Heart left ventricle (tissue), 16 donors: Measurements from ENCODE around the gene POMGNT2. TPM values are rescaled to one million over a fixed set of nuclear protein-coding genes. Genes with fewer than 3 reads are reported as not detected.

Experiments used
- ATAC-seq, 4 donors: fragments of 200-7000 bp; cut with Tn5 transposase; one replicate each; pipeline ENCODE4 v1.9.1; 2020 to 2022; ENCODE audit warnings: moderate library complexity in 4 of 4, mild to moderate bottlenecking in 3 of 4, moderate number of reproducible peaks in 1 of 4
- DNase-seq, 5 donors: peaks; one replicate each; pipeline ENCODE4 v3.0.0-alpha.2; 2020
- H3K27ac ChIP-seq, 12 donors: fragments of 200-600 bp; sonication (generic) in 4 of 12; one replicate each; pipeline versions ENCODE4 v1.5.0 to v1.8.0; 2016 to 2022; ENCODE audit warnings: mild to moderate bottlenecking in 2 of 12
- H3K27me3 ChIP-seq, 9 donors: fragments of 200-600 bp; sonication (generic) in 2 of 9; one replicate each; pipeline versions ENCODE4 v1.5.1 to v1.8.0; 2016 to 2022; ENCODE audit warnings: mild to moderate bottlenecking in 3 of 9
- H3K36me3 ChIP-seq, 9 donors: fragments of 200-600 bp; sonication (generic) in 2 of 9; one replicate each; pipeline versions ENCODE4 v1.5.0 to v1.8.0; 2018 to 2022; ENCODE audit warnings: mild to moderate bottlenecking in 2 of 9
- H3K4me1 ChIP-seq, 12 donors: fragments of 200-600 bp; sonication (generic) in 4 of 12; one replicate each; pipeline versions ENCODE4 v1.5.0 to v1.8.0; 2016 to 2022; ENCODE audit warnings: mild to moderate bottlenecking in 3 of 12
- H3K4me3 ChIP-seq, 12 donors: fragments of 200-600 bp; sonication (generic) in 4 of 12; one replicate each; pipeline versions ENCODE4 v1.5.0 to v1.8.0; 2017 to 2022; ENCODE audit warnings: mild to moderate bottlenecking in 9 of 12, moderate library complexity in 4 of 12
- H3K9me3 ChIP-seq, 12 donors: fragments of 200-600 bp; sonication (generic) in 4 of 12; one replicate each; pipeline versions ENCODE4 v1.5.0 to v1.8.0; 2016 to 2022; ENCODE audit warnings: mild to moderate bottlenecking in 1 of 12
- POLR2A ChIP-seq, 2 donors: fragments of 450-650 bp; IDR thresholded peaks; one replicate each; pipeline ENCODE4 v1.6.1; 2017; ENCODE audit warnings: antibody characterized with exemption in 2 of 2, mild to moderate bottlenecking in 2 of 2, moderate library complexity in 2 of 2
- WGBS, 4 donors: extraction: QIAGEN DNeasy Blood & Tissue Kit in 2 of 4; methylation state at CpG; one replicate each; pipeline versions ENCODE4 v1.1.5 to v1.1.7; 2013 to 2018; 5-methylcytosine and 5-hydroxymethylcytosine counted together
- intact Hi-C, 10 donors: fragments of 100-400 bp; cut with DNase I; formaldehyde crosslinking; loops; one replicate each; pipeline versions ENCODE4 v1.11.1 to v1.14.2; 2022
- polyA plus RNA-seq, 2 donors: library from polyadenylated mRNA; stranded (reverse); fragments of 200-250 nt; gene quantifications; one replicate each; pipeline ENCODE4 v1.2.3, GENCODE V29; 2013
- total RNA-seq, 9 donors: library from RNA; depleted of rRNA in 2 of 9; stranded (reverse); fragments of >200 nt in 2 of 9; fragmentation: NEBNext Ultra II Directional in 3 of 9; extraction: Animal tissue kit (Norgen Biotek cat#: 25700) in 3 of 9; gene quantifications; one replicate each; pipeline versions ENCODE4 v1.1.0 to v1.2.4, GENCODE V29; 2016 to 2023
- TF ChIP-seq, protein P1 (sequence below), 12 donors: fragments of 200-600 bp; sonication (generic) in 4 of 12; IDR thresholded peaks; one replicate each; pipeline versions ENCODE4 v1.5.0 to v1.8.0; 2018 to 2022; ENCODE audit warnings: antibody characterized with exemption in 12 of 12, mild to moderate bottlenecking in 5 of 12
- donor health status: ischemic (EF 13 %, LVEDD 7.1; RV severe dilation, severe dysfunction).
- donor health status: healthy with polysubstance abuse.
- donor health status: DM: no; HTN: yes; CAD: no.
- donor health status: DM: no; HTN: no; CAD: no.
- donor health status: ischemic (EF 25% LVEDD 6.9; RV normal size, moderate dysfunction).
- donor health status: ischemic (EF 25% LVEDD 5.7; RV mildly dilated, moderate dysfunction).
- donor health status: healthy.
- donor health status: DM: yes; HTN: yes; CAD: no.
- donor health status: ischemic (EF 35%, LVEDD 5.7; RV mildly dilated, moderate dysfunction).
- donor health status: nonischemic (EF 11% LVEDD 7.7; RV severe dilation, severe dysfunction).
- donor health status: DM: yes; HTN: yes; CAD: no.
- donor health status: PGD.
- donor health status: ischemic (EF 29% LVEDD 5.4; RV normal size, mild dysfunction).
- donor health status: nonischemic (EF 23%, LVEDD 6.1; RV moderate dilation, normal function).

Gene POMGNT2
- total and polyA plus RNA-seq, 11 donors = 9.1 to 36.0 (median 18.5) TPM

DNA sequence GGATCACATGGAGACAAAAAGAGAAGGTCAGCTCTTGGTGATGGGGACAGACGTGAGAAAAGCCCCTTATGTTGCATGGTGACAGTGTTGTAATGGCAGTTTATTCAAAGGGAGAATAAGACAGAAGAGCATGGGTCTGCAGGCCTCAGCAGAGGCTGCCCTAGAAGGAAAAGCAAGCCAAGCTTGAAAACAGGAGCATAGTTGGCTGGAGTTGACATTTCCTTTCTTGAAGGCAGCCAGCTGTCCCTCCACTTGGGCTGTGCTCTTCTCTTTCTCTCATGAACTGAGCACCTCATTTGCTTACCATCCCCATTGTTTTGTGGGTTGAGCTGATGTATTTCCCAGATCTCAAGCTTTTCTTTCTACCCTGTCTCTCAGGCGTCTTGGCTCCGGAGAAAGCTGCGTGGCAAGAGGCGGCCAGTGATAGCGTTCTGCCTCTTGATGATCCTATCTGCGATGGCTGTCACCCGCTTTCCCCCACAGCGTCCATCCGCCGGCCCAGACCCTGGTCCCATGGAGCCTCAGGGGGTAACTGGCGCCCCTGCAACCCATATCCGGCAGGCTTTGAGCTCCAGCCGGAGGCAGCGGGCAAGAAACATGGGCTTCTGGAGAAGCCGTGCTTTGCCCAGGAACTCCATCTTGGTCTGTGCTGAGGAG lies 73.9 kb downstream of the POMGNT2 start:
- DNase-seq = peak in 1 of 5 donors; percentile 9
- Histone ChIP-seq H3K36me3 (no peaks in the 10 kb centered on the region), H3K4me1 (peaks cover 0 to 10% (median 0%) of the 10 kb centered on the region in 12 donors), H3K27ac (peak overlapping the region in 1 of 12 donors; percentile 55), H3K9me3 (no peaks in the 10 kb centered on the region), H3K27me3 (no peaks in the 10 kb centered on the region), H3K4me3 (no peak overlapping the region)
- intact Hi-C loops = loop anchor here in 1 of 10 donors (5.0 kb wide), 1 partner anchor 110 kb away; no protein-coding TSS in a partner anchor
- ATAC-seq = peak in 2 of 4 donors; percentile 28 to 45
- WGBS, 4 donors = 89 to 95% (median 94%) methylated on average over 16 of the region's 16 CpGs
- TF ChIP-seq, protein P1, sequence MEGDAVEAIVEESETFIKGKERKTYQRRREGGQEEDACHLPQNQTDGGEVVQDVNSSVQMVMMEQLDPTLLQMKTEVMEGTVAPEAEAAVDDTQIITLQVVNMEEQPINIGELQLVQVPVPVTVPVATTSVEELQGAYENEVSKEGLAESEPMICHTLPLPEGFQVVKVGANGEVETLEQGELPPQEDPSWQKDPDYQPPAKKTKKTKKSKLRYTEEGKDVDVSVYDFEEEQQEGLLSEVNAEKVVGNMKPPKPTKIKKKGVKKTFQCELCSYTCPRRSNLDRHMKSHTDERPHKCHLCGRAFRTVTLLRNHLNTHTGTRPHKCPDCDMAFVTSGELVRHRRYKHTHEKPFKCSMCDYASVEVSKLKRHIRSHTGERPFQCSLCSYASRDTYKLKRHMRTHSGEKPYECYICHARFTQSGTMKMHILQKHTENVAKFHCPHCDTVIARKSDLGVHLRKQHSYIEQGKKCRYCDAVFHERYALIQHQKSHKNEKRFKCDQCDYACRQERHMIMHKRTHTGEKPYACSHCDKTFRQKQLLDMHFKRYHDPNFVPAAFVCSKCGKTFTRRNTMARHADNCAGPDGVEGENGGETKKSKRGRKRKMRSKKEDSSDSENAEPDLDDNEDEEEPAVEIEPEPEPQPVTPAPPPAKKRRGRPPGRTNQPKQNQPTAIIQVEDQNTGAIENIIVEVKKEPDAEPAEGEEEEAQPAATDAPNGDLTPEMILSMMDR (IDR thresholded peaks at IDR 0.05) = no peak
- TF ChIP-seq POLR2A (IDR thresholded peaks at IDR 0.05) = no peak

GRCh38 chr3:43031485-43031884 lies 74.4 kb downstream of the POMGNT2 start:
- 63 to 85% (median 70%) methylated on average over 4 of the region's 4 CpGs for WGBS, 4 donors
- Histone ChIP-seq H3K27me3 (no peaks in the 10 kb centered on the region), H3K27ac (peak overlapping the region in 1 of 12 donors; percentile 55), H3K9me3 (no peaks in the 10 kb centered on the region), H3K4me1 (peaks cover 0 to 10% (median 0%) of the 10 kb centered on the region in 12 donors), H3K4me3 (no peak overlapping the region), H3K36me3 (no peaks in the 10 kb centered on the region)
- no peak for TF ChIP-seq POLR2A (IDR thresholded peaks at IDR 0.05)
- TF ChIP-seq, protein P1 (IDR thresholded peaks at IDR 0.05) = no peak
- ATAC-seq = peak; percentile 32 to 61 (median 44)
- intact Hi-C loops = loop anchor here in 1 of 10 donors (5.0 kb wide), 1 partner anchor 111 kb away; no protein-coding TSS in a partner anchor
- DNase-seq = peak in 2 of 5 donors; percentile 14 to 73

- H3K9me3 ChIP-seq = no peaks in the 10 kb centered on the region
- peaks cover 0 to 10% (median 0%) of the 10 kb centered on the region in 12 donors for H3K4me1 ChIP-seq
- DNase-seq (peak in 1 of 5 donors; percentile 7), ATAC-seq (no peak)
- no peaks in the 10 kb centered on the region for H3K36me3 ChIP-seq
- no peak overlapping the region for H3K27ac ChIP-seq
- no peak for TF ChIP-seq POLR2A (IDR thresholded peaks at IDR 0.05)
- TF ChIP-seq, protein P1 (IDR thresholded peaks at IDR 0.05) = no peak
- intact Hi-C loops = loop anchor here in 1 of 10 donors (5.0 kb wide), 1 partner anchor 112 kb away; no protein-coding TSS in a partner anchor
- H3K27me3 ChIP-seq = no peaks in the 10 kb centered on the region
- H3K4me3 ChIP-seq = no peak overlapping the region
- WGBS, 4 donors = 83 to 87% (median 85%) methylated on average over 14 to 15 of the region's 15 CpGs
Observed at GRCh38 chr3:43030162-43030935, 75.5 kb downstream of the POMGNT2 start.

Other genes with a start within 250 kb of the POMGNT2 start
- under 1 TPM in 1 of 9 donors, not detected in 8; 0.14 TPM for gene CYP8B1, start 230.2 kb downstream of the POMGNT2 start, total RNA-seq
- not detected for gene CYP8B1, start 230.2 kb downstream of the POMGNT2 start, polyA plus RNA-seq
- 10 to 100 TPM in 1 of 9 donors, 1 to 10 TPM in 8; 1.0 to 11.1 (median 5.3) TPM for gene ZNF662, start 199.9 kb downstream of the POMGNT2 start, total RNA-seq
- 1 to 10 TPM in 1 of 2 donors, under 1 TPM in 1; 0.76 to 3.2 TPM for gene ZNF662, start 199.9 kb downstream of the POMGNT2 start, polyA plus RNA-seq
- gene GASK1A, start 126.8 kb downstream of the POMGNT2 start, total RNA-seq = 1 to 10 TPM in 2 of 9 donors, under 1 TPM in 7; 0.19 to 2.5 (median 0.52) TPM
- under 1 TPM; 0.23 to 0.47 TPM for gene GASK1A, start 126.8 kb downstream of the POMGNT2 start, polyA plus RNA-seq
- 10 to 100 TPM; 16.8 to 41.5 (median 23.8) TPM for gene SNRK, start 180.5 kb upstream of the POMGNT2 start, total RNA-seq
- gene SNRK, start 180.5 kb upstream of the POMGNT2 start, polyA plus RNA-seq = 10 to 100 TPM in 1 of 2 donors, 1 to 10 TPM in 1; 9.3 to 19.0 TPM